Kidney (tissue), 14 donors: ENCODE measurements around the gene ERI2. TPM values are rescaled to one million over a fixed set of nuclear protein-coding genes. Genes with fewer than 3 reads are reported as not detected.

ENCODE experiments used
- DNase-seq, 5 donors: peaks; one replicate each; pipeline ENCODE4 v3.0.0-alpha.2; 2013 to 2020
- FAIRE-seq: peaks from 2 replicates; lab custom pipeline; 2012; peaks lifted over from hg19 to GRCh38; lab: Jason Lieb, UNC
- H3K27ac ChIP-seq, 2 donors: one replicate each; pipeline ENCODE4 v1.7.0; 2013; ENCODE audit warnings: low read depth in 2 of 2, low read length in 2 of 2, inconsistent platforms in 1 of 2
- H3K27me3 ChIP-seq: one replicate; pipeline ENCODE4 v1.7.1; 2013; ENCODE audit warnings: low read length, inconsistent platforms; ENCODE audit not compliant: control insufficient read depth, insufficient read depth
- H3K36me3 ChIP-seq, 3 donors: one replicate each; pipeline versions ENCODE4 v1.7.0 to v1.7.1; 2013; ENCODE audit warnings: low read length in 3 of 3, control low read depth in 1 of 3, inconsistent platforms in 1 of 3; ENCODE audit not compliant: insufficient read depth in 3 of 3, control insufficient read depth in 2 of 3
- H3K4me1 ChIP-seq, 3 donors: one replicate each; pipeline versions ENCODE4 v1.7.0 to v1.7.1; 2013; ENCODE audit warnings: low read length in 3 of 3, inconsistent platforms in 1 of 3, low read depth in 1 of 3; ENCODE audit not compliant: control insufficient read depth in 2 of 3, insufficient read depth in 2 of 3
- H3K4me3 ChIP-seq, 3 donors: one replicate each; pipeline versions ENCODE4 v1.7.0 to v1.8.1; 2013; ENCODE audit warnings: low read length in 3 of 3, control low read depth in 1 of 3, inconsistent platforms in 1 of 3
- H3K9ac ChIP-seq, 3 donors: one replicate each; pipeline versions ENCODE4 v1.7.0 to v1.7.1; 2013; ENCODE audit warnings: low read length in 3 of 3, control low read depth in 1 of 3, inconsistent platforms in 1 of 3
- H3K9me3 ChIP-seq, 3 donors: one replicate each; pipeline versions ENCODE4 v1.7.0 to v1.7.1; 2013; ENCODE audit warnings: low read length in 3 of 3, control low read depth in 1 of 3, inconsistent platforms in 1 of 3; ENCODE audit not compliant: control insufficient read depth in 2 of 3, insufficient read depth in 1 of 3
- intact Hi-C: fragments of 100-400 bp; cut with DNase I; formaldehyde crosslinking; loops from one replicate; pipeline ENCODE4 v1.11.1; 2022
- polyA plus RNA-seq: library from polyadenylated mRNA; stranded (reverse); fragments of 350-450 nt; fragmentation: Illumina TruSeq; extraction: RNeasy Lipid Tissue Mini Kit (QIAGEN cat#74804); gene quantifications from one replicate; pipeline ENCODE4 v1.2.3, GENCODE V29; 2014; ENCODE audit warnings: low read depth, low replicate concordance; ENCODE audit not compliant: insufficient read depth
- total RNA-seq: library from RNA; stranded (reverse); fragmentation: NEBNext Ultra II Directional; extraction: Animal tissue kit (Norgen Biotek cat#: 25700); gene quantifications from one replicate; pipeline ENCODE4 v1.2.1, GENCODE V29; 2021
- TF ChIP-seq, protein P1 (sequence below): IDR thresholded peaks from 3 replicates; pipeline ENCODE4 v1.5.1; 2012; ENCODE audit warnings: mild to moderate bottlenecking, moderate library complexity, borderline replicate concordance; ENCODE audit not compliant: insufficient read depth; ENCODE audit errors: extremely low read depth
- donor health status: control.
- donor health status: control.
- donor health status: control.
- donor health status: control.
- donor health status: control.
- donor health status: DM: yes; HTN: yes; CAD: no.
- donor health status: Normal renal cell carcinoma (clear cell type).

ERI2 gene
- total and polyA plus RNA-seq, 2 donors from 2014 or later, result 7.1 to 14.3 TPM

DNA sequence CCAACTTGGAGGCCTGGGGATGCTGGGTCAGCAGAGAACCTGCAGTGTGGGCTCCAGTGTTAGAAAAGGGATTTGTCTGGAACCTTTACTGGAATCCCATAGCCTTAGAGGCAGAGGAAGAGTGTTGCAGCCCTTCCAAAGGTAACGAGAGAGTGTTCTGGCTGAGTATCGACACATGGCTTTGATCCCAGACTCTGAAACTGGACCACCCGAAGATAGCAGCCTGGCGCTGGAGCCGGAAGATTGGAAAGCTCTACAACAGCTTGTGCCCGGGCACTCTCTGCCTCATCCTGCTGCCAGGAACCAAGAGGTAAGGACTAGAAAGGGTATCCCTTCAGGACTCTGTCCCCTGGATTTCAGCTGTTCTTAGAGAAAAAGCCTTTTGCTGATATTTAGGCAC, 39.8 kb upstream of the ERI2 start:
- no peak for FAIRE-seq
- intact Hi-C loops, result loop anchor here (5.0 kb wide), 1 partner anchor 236 kb away; no protein-coding TSS in a partner anchor
- DNase-seq, result no peak
- no peak overlapping the region for H3K27ac ChIP-seq
- H3K4me3 ChIP-seq, result no peak overlapping the region
- TF ChIP-seq, protein P1, sequence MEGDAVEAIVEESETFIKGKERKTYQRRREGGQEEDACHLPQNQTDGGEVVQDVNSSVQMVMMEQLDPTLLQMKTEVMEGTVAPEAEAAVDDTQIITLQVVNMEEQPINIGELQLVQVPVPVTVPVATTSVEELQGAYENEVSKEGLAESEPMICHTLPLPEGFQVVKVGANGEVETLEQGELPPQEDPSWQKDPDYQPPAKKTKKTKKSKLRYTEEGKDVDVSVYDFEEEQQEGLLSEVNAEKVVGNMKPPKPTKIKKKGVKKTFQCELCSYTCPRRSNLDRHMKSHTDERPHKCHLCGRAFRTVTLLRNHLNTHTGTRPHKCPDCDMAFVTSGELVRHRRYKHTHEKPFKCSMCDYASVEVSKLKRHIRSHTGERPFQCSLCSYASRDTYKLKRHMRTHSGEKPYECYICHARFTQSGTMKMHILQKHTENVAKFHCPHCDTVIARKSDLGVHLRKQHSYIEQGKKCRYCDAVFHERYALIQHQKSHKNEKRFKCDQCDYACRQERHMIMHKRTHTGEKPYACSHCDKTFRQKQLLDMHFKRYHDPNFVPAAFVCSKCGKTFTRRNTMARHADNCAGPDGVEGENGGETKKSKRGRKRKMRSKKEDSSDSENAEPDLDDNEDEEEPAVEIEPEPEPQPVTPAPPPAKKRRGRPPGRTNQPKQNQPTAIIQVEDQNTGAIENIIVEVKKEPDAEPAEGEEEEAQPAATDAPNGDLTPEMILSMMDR, result no peak
- no peaks in the 10 kb centered on the region for H3K36me3 ChIP-seq
- H3K9me3 ChIP-seq, result no peaks in the 10 kb centered on the region
- no peak overlapping the region for H3K9ac ChIP-seq
- peaks cover 0 to 6% (median 4%) of the 10 kb centered on the region in 3 donors for H3K4me1 ChIP-seq
- no peaks in the 10 kb centered on the region for H3K27me3 ChIP-seq

DNA sequence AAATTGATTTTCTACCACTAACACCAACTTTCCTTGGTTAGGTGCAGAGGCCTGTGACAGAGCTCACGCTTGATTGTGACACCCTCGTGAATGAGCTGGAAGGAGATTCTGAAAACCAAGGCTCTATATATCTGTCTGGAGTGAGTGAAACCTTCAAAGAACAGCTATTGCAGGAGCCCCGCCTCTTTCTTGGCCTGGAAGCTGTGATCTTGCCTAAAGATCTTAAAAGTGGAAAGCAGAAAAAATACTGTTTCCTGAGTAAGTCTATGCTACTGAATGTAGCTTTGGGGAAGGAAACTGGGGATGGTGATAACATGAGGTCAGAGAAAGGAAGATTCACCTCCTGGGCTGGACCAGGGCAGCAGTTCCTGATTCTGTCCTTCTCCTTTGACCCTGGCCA, 38.3 kb upstream of the ERI2 start:
- Histone ChIP-seq H3K9ac (no peak overlapping the region), H3K27me3 (no peaks in the 10 kb centered on the region), H3K36me3 (no peaks in the 10 kb centered on the region), H3K4me3 (no peak overlapping the region), H3K4me1 (peaks cover 0 to 2% (median 0%) of the 10 kb centered on the region in 3 donors), H3K9me3 (no peaks in the 10 kb centered on the region), H3K27ac (no peak overlapping the region)
- TF ChIP-seq, protein P1, result no peak
- intact Hi-C loops, result no loop called here
- FAIRE-seq (no peak), DNase-seq (no peak)

DNA sequence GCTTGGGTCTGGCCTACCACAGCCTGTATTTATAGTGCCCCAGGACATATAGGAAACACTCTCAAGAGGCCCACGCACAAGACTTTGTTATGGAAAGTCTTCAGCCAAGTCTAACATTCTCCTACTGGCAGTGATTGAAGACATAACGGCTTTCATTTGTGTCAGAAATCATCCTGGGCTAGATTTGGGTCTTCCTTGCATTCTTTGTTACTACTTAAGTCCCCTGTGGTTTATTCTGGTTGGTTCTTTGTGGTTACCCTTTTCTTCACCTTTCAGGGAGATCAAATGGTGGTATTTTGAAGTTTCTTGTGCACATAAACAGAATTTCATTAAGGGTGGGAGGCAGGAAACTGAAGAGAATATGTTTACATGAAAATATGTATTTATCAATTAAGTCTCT, 37.8 kb upstream of the ERI2 start:
- Histone ChIP-seq H3K4me1 (peaks cover 0 to 2% (median 0%) of the 10 kb centered on the region in 3 donors), H3K4me3 (no peak overlapping the region), H3K9me3 (no peaks in the 10 kb centered on the region), H3K9ac (no peak overlapping the region), H3K27me3 (no peaks in the 10 kb centered on the region), H3K36me3 (no peaks in the 10 kb centered on the region), H3K27ac (no peak overlapping the region)
- TF ChIP-seq, protein P1, result no peak
- no peak for DNase-seq
- intact Hi-C loops, result no loop called here
- FAIRE-seq, result no peak

- Histone ChIP-seq H3K4me1 (no peaks in the 10 kb centered on the region), H3K27ac (no peak overlapping the region), H3K36me3 (no peaks in the 10 kb centered on the region), H3K9me3 (peaks cover 0 to 4% (median 2%) of the 10 kb centered on the region in 3 donors), H3K9ac (no peak overlapping the region), H3K27me3 (no peaks in the 10 kb centered on the region), H3K4me3 (no peak overlapping the region)
- TF ChIP-seq, protein P1, result no peak
- DNase-seq, result no peak
- intact Hi-C loops, result no loop called here
- no peak for FAIRE-seq
Observed at GRCh38 chr16:20839504-20839903, 33.2 kb upstream of the ERI2 start.
